Adrenal gland (tissue), 12 donors: ENCODE results near the gene TTC39B. TPM values are rescaled to one million over a fixed set of nuclear protein-coding genes. Genes with fewer than 3 reads are reported as not detected.
A peak's percentile ranks its signal among the peaks of the same experiment; 100 is the strongest.

Experiments used
- DNase-seq, 7 donors: peaks; one replicate each; pipeline ENCODE4 v3.0.0-alpha.2; 2019 to 2020
- H3K27ac ChIP-seq, 5 donors: fragments of 200-600 bp; sonication (generic) in 4 of 5; 1 replicate in 3 of 5; 2 replicates in 2 of 5; pipeline versions ENCODE4 v1.5.1 to v1.8.0; 2016 to 2020; ENCODE audit warnings: mild to moderate bottlenecking in 1 of 5
- H3K27me3 ChIP-seq: fragments of 200-600 bp; 2 replicates; pipeline ENCODE4 v1.8.0; 2021
- H3K36me3 ChIP-seq, 2 donors: fragments of 200-600 bp; replicated peaks in 1 of 2; 1 replicate in 1 of 2; 2 replicates in 1 of 2; pipeline versions ENCODE4 v1.5.1 to v1.8.0; 2018 to 2022
- H3K4me1 ChIP-seq, 2 donors: fragments of 200-600 bp; replicated peaks in 1 of 2; 1 replicate in 1 of 2; 2 replicates in 1 of 2; pipeline versions ENCODE4 v1.5.1 to v1.8.0; 2018 to 2021
- H3K4me3 ChIP-seq, 4 donors: fragments of 200-600 bp; sonication (generic) in 3 of 4; one replicate each; pipeline ENCODE4 v1.5.1; 2016 to 2018
- H3K9me3 ChIP-seq, 3 donors: fragments of 200-600 bp; sonication (generic) in 1 of 3; replicated peaks in 1 of 3; 1 replicate in 2 of 3; 2 replicates in 1 of 3; pipeline versions ENCODE4 v1.5.1 to v1.8.0; 2016 to 2021
- POLR2A ChIP-seq, 2 donors: fragments of 450-650 bp; IDR thresholded peaks; one replicate each; pipeline ENCODE4 v1.6.1; 2017; ENCODE audit warnings: antibody characterized with exemption in 2 of 2, mild to moderate bottlenecking in 2 of 2, moderate library complexity in 1 of 2
- WGBS, 4 donors: extraction: QIAGEN DNeasy Blood & Tissue Kit in 2 of 4; methylation state at CpG; one replicate each; pipeline versions ENCODE4 v1.1.5 to v1.1.7; 2013 to 2017; 5-methylcytosine and 5-hydroxymethylcytosine counted together
- intact Hi-C, 2 donors: fragments of 100-400 bp; cut with DNase I; formaldehyde crosslinking; loops; one replicate each; pipeline versions ENCODE4 v1.14.1 to v1.15.0; 2022 to 2023
- polyA plus RNA-seq, 3 donors: library from polyadenylated mRNA; stranded (reverse); fragments of 200-250 nt in 2 of 3; fragments of 350-450 nt in 1 of 3; fragmentation: Illumina TruSeq in 1 of 3; extraction: RNeasy Lipid Tissue Mini Kit (QIAGEN cat#74804) in 1 of 3; gene quantifications; one replicate each; pipeline ENCODE4 v1.2.3, GENCODE V29; 2013 to 2014
- total RNA-seq, 9 donors: library from RNA; depleted of rRNA in 4 of 9; stranded (reverse); fragments of >200 nt in 4 of 9; fragments of 120-200 nt in 1 of 9; fragmentation: NEBNext Ultra II Directional in 1 of 9; extraction: Animal tissue kit (Norgen Biotek cat#: 25700) in 1 of 9; gene quantifications; one replicate each; pipeline versions ENCODE4 v1.1.0 to v1.2.4, GENCODE V29; 2013 to 2023
- TF ChIP-seq, protein P1 (sequence below), 6 experiments: fragments of 450-650 bp in 4 of 6; fragments of 200-600 bp in 2 of 6; sonication (generic) in 1 of 6; IDR thresholded peaks; 1 replicate in 5 of 6; 2 replicates in 1 of 6; pipeline versions ENCODE4 v1.5.1 to v1.8.0; 2016 to 2021; ENCODE audit warnings: antibody characterized with exemption in 6 of 6, mild to moderate bottlenecking in 2 of 6, moderate library complexity in 1 of 6
- donor health status: healthy with polysubstance abuse.
- donor health status: Bipolar disorder and iron deficiency.
- donor health status: DM: yes; HTN: yes; CAD: no.
- donor health status: DM: no; HTN: no; CAD: no.
- donor health status: DM: no; HTN: no; CAD: no.
- donor health status: DM: yes; HTN: yes; CAD: no.

Gene TTC39B
- total and polyA plus RNA-seq, 12 donors: 3.7 to 14.4 (median 9.5) TPM

DNA sequence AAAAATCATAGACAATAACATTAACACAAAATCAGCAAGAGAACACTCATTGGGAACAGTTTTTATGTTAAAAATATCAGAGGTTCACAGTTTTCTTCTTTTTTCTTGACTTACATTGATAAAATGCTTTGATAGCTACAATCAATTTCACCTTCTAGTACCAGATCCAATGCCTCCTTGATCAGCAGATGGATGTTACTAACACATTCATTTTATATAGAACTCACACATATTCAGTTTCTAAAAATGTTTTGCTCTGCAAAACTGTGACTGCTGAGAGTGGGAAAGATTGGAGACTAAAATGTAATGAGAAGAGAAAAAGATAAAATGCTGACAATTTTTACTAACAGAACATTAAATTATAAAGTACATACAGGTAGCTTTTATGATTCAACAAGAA lies 143.1 kb downstream of the TTC39B start:
- Histone ChIP-seq H3K9me3 (no peaks in the 10 kb centered on the region), H3K4me3 (no peak overlapping the region), H3K27me3 (no peaks in the 10 kb centered on the region), H3K4me1 (no peaks in the 10 kb centered on the region), H3K36me3 (no peaks in the 10 kb centered on the region), H3K27ac (no peak overlapping the region)
- intact Hi-C loops: no loop called here
- TF ChIP-seq POLR2A (IDR thresholded peaks at IDR 0.05): no peak
- TF ChIP-seq, protein P1, sequence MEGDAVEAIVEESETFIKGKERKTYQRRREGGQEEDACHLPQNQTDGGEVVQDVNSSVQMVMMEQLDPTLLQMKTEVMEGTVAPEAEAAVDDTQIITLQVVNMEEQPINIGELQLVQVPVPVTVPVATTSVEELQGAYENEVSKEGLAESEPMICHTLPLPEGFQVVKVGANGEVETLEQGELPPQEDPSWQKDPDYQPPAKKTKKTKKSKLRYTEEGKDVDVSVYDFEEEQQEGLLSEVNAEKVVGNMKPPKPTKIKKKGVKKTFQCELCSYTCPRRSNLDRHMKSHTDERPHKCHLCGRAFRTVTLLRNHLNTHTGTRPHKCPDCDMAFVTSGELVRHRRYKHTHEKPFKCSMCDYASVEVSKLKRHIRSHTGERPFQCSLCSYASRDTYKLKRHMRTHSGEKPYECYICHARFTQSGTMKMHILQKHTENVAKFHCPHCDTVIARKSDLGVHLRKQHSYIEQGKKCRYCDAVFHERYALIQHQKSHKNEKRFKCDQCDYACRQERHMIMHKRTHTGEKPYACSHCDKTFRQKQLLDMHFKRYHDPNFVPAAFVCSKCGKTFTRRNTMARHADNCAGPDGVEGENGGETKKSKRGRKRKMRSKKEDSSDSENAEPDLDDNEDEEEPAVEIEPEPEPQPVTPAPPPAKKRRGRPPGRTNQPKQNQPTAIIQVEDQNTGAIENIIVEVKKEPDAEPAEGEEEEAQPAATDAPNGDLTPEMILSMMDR (IDR thresholded peaks at IDR 0.05): no peak
- DNase-seq: no peak

DNA sequence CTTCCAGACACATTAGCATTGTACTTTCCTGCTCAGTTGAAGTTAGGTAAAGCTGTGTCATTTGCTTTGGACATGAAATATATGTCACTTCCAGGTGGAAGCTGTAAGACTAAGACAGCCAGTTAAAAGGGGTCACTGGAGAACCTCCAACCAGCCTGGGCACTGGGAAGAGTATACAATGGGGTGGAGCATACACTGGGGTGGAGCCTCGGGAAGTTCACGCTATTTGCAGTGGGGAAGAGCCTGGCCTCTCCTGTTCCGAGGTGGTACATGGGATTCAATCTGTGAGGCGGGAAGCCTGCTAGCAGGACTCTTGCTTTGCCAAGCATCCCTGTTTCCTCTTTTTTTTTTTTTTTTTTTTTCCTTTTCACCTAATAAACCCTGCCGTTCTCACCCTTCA lies 145.3 kb downstream of the TTC39B start:
- Histone ChIP-seq H3K27ac (peak overlapping the region in 1 of 5 donors; percentile 15), H3K36me3 (no peaks in the 10 kb centered on the region), H3K9me3 (no peaks in the 10 kb centered on the region), H3K4me1 (no peaks in the 10 kb centered on the region), H3K4me3 (no peak overlapping the region), H3K27me3 (no peaks in the 10 kb centered on the region)
- TF ChIP-seq, protein P1 (IDR thresholded peaks at IDR 0.05): no peak
- TF ChIP-seq POLR2A (IDR thresholded peaks at IDR 0.05): no peak
- DNase-seq: no peak
- intact Hi-C loops: no loop called here
- 88 to 92% (median 90%) methylated on average over 5 of the region's 5 CpGs for WGBS, 4 donors

DNA sequence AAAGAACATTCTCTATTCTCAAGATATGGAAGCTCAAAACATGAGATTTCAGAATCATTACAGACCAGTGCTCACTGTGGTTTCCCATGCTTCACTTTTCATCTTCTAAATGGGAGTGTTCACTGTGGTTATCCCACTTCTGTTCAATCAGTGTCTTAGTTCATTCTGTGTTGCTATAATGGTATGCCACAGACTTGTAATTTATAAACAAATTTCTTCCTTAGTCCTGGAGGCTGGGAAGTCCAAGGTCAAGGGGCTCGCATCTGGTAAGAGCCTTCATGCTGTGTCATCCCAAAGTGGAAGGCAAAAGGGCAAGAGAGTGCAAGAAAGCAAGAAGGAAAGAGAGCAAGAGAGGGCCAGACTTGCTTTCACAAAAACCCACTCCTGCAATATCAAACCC lies 146.3 kb downstream of the TTC39B start:
- Histone ChIP-seq H3K4me3 (no peak overlapping the region), H3K36me3 (no peaks in the 10 kb centered on the region), H3K4me1 (no peaks in the 10 kb centered on the region), H3K27me3 (no peaks in the 10 kb centered on the region), H3K27ac (peak overlapping the region in 1 of 5 donors; percentile 15), H3K9me3 (no peaks in the 10 kb centered on the region)
- TF ChIP-seq POLR2A (IDR thresholded peaks at IDR 0.05): no peak
- TF ChIP-seq, protein P1 (IDR thresholded peaks at IDR 0.05): no peak
- 48 to 68% (median 52%) methylated on average over 1 of the region's 1 CpG for WGBS, 4 donors
- intact Hi-C loops: no loop called here
- no peak for DNase-seq

DNA sequence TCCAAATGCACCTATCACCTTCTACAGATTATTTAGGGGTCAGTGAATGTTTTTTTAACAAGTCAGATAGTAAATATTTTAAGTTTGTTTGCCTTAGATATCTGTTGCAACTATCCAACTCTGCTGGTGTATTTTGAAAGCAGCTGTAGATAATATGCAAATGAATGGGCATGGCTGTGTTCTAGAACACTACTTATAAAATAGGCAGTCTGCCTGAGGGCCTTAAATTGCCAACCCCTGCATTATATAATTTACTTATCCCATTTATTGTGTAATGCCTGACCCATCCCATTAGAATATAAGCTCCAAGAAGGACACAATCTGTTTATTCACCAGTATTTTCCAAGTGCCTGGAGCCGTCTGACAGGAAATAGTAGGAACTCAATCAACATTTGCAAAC lies 149.0 kb downstream of the TTC39B start:
- WGBS, 4 donors: 56 to 80% (median 74%) methylated on average over 1 of the region's 1 CpG
- H3K36me3 ChIP-seq: no peaks in the 10 kb centered on the region
- H3K4me3 ChIP-seq: no peak overlapping the region
- intact Hi-C loops: no loop called here
- TF ChIP-seq, protein P1 (IDR thresholded peaks at IDR 0.05): no peak
- no peaks in the 10 kb centered on the region for H3K27me3 ChIP-seq
- DNase-seq: no peak
- H3K4me1 ChIP-seq: no peaks in the 10 kb centered on the region
- no peaks in the 10 kb centered on the region for H3K9me3 ChIP-seq
- peak overlapping the region in 2 of 5 donors; percentile 45 to 81 for H3K27ac ChIP-seq
